Activated CD4-positive, alpha-beta T cell treated with anti-CD3 and anti-CD28 coated beads, Interleukin-2, Interleukin-6, amounts not matched to agents 100 ng/mL and 50 ng/mL, durations not matched to agents 16 hours and 8 hours (primary cell): Measurements from ENCODE around the gene HTT-AS.
"Not testable (repeated sequence)": the region's sequence is repeated elsewhere in the genome, so short reads cannot be mapped to it uniquely, and the experiment has no call there.

ENCODE experiments used
- DNase-seq: peaks from one replicate; pipeline ENCODE4 v3.0.0-alpha.2; 2020

The HTT-AS gene

GRCh38 chr4:3074078-3074845 lies at the start of gene HTT-AS, which contains the start of gene HTT:
TSS of gene HTT-AS (minus strand) at chr4:3074538.
TSS of gene HTT (plus strand) at chr4:3074681. CDS start at chr4:3074826, 145 bp downstream.
- peak; percentile 99 for DNase-seq

DNA sequence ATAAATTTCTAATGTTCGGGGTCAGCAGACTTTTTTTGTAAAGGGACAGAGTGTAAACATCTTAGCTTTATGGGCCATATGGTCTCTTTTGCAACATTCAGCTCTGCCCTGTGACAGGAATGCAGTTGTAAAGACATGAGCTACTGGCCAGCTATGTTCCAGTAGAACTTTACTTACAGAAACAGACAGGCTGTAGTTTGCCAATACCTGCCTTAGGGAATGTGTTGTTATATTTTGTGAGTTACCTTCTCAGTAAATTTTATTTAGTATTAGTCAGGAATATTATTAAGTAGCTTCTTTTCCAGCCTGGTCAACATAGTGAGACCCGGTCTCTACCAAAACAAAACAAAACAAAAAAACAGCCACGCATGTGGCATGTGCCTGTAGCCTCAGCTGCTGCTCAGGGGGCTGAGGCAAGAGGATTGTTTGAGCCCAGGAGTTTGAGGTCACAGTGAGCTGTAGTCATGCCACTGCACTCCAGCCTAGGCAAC lies 48.9 kb upstream of the HTT-AS start:
- no peak for DNase-seq

DNA sequence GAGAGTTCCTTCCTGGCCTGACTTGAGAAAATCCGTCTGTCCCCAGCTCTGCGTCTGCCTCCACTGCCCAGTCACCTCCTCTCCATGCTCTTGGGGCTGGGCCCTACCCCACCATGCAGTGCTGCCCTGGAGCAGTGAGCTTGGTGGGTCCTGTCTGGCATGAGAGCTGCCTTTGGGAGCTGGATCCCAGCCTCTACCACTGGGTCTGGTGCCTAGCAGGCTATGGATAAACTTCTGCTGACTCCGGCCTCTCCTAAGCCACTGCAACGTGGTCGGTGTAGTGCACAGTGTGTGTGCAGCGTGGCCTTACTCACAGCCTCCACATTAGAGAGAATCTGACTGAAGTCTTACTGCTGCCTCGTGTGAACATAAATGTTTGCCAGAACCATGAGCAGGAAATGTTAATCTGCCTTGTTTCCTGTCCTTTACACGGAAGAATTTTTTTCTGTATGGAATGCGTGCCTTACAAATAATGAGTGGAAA lies 47.8 kb upstream of the HTT-AS start:
- DNase-seq, result no peak

- no peak for DNase-seq
These were observed 47.3 kb upstream of the HTT-AS start for GRCh38 chr4:3121596-3121995.

DNA sequence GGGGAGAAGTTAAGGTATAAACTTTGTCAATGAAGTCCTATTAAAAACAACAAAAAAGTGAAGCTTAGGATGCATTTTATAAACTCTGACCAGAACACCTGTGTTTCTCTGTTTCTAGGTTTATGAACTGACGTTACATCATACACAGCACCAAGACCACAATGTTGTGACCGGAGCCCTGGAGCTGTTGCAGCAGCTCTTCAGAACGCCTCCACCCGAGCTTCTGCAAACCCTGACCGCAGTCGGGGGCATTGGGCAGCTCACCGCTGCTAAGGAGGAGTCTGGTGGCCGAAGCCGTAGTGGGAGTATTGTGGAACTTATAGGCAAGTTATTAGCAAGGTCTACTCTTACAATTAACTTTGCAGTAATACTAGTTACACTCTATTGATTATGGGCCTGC lies 46.8 kb upstream of the HTT-AS start:
- no peak for DNase-seq

GRCh38 chr4:3119464-3119863 lies 45.1 kb upstream of the HTT-AS start:
- DNase-seq, result no peak

GRCh38 chr4:3118312-3118711 lies 44.0 kb upstream of the HTT-AS start:
- DNase-seq, result no peak

DNA sequence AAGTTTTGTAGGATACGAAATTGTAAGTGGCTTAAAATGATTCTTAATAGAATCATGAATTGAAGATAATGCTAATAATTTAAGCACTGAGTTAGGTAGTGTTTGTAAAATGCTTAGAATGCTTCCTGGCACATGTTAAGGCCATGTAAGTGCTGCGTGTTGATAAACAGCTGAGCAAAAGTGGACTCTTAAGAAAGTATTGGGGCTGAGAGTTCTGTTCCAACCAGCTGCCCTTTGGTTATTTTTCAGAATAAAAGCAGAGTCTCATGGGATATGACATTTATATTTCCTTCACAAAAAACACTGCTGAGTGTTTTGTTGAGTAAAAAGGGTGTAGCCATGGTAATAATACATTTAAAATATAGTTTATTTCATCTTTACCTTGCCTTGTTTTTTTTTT lies 42.6 kb upstream of the HTT-AS start:
- DNase-seq, result no peak

DNA sequence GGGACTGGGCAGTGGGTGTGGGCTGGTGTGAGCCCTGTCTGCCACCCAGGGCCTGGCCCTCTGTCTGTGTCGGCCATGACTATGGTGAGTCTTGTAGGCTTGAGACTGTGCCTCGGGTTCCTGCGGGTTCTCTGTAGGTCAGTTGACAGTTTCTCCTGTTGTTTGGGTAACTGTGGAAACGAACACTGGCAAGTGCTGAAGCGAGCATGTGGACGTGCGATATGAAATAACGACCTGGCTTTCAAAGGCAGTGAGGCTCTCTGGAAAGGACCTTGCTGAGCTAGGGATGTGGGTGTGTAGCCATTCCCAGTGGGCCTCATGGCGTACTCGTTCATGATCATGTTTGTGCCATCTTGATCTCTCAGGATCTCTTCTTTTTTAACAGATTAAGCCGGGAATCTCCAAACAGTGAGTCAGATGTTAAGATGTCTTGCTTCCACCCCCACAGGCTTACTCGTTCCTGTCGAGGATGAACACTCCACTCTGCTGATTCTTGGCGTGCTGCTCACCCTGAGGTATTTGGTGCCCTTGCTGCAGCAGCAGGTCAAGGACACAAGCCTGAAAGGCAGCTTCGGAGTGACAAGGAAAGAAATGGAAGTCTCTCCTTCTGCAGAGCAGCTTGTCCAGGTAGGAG lies 41.4 kb upstream of the HTT-AS start:
- no peak for DNase-seq

DNA sequence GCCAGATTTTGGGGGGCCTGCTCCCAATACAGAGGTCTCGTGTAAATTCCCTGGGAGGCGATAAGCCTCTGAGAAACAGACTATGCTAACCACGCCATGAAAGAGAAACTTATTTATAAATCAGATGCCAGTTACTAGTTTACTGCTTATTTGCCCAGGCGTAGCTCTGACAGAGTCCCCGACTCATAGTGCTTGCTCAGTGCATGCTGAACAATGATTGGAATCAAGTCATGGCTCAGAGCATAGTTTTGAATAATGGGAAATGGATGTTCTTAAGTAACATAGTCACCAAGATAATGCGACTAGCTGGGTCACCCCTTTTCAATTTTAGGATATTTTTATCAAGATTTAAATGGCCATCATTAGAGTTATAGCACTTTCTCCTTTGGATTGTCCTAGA lies 40.0 kb upstream of the HTT-AS start:
- DNase-seq, result no peak

DNA sequence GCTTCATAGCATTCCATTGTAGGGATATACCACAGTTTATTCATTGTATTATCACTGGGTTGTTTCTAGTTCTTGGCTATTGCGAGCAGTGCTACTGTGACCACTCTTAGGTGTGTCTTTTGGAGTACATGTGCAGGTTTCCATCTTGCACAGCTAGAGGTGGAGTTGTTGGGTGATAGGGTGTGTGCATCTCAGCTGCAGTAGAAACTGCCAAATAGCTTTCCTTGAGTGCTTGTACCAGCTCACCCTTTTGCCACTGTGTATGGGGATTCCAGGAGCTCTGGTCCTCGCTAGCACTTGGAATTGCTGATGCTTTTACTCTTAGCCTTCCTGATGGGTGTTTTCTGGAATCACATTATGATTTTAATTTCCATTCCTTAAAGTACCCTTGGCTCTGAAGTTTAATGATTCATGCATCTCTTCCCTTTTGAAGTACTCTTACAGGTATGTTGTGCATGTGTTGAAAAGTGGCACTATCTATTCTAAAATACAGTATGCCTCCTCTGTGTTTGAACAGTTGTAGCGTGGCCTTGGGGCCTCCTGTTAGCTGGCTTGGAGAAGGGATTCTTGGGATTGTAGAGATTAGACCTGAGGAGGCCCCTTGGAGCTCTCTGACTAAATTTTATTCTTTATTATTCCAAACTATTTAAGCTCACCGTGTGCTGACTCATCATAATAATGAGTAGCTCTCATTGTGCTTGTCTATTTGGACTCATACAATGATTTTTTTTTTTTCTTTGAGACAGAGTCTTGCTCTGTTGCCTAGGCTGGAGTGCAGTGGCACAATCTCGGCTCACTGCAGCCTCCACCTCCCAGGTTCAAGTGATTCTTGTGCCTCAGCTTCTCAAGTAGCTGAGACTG lies 38.5 kb upstream of the HTT-AS start:
- DNase-seq, result no peak

GRCh38 chr4:3112201-3112600 lies 37.9 kb upstream of the HTT-AS start:
- no peak for DNase-seq

- DNase-seq, result no peak
These were observed 37.1 kb upstream of the HTT-AS start for GRCh38 chr4:3111461-3111860.

DNA sequence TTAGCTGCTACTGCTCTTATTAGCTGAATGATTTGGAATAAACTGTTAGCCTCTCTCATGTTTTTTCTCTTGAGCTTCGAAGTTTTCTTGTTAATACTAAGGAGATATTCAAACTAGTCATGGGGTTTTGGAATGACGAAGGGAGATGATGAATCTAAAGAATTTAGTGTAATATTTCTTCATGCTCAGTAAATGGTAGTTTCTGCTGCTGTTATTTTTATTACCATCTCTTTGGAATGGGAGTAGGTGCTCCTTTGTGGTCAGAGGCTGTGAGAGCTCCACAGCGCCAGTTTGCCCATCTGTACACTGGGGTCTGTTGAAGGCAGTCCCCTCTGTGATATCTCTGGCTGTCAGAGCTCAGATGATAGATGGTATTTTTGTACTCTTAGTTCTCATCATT lies 33.9 kb upstream of the HTT-AS start:
- no peak for DNase-seq

GRCh38 chr4:3107691-3108121 lies 33.4 kb upstream of the HTT-AS start:
- DNase-seq, result no peak

- DNase-seq, result no peak
These were observed 32.9 kb upstream of the HTT-AS start for GRCh38 chr4:3107271-3107670.

DNA sequence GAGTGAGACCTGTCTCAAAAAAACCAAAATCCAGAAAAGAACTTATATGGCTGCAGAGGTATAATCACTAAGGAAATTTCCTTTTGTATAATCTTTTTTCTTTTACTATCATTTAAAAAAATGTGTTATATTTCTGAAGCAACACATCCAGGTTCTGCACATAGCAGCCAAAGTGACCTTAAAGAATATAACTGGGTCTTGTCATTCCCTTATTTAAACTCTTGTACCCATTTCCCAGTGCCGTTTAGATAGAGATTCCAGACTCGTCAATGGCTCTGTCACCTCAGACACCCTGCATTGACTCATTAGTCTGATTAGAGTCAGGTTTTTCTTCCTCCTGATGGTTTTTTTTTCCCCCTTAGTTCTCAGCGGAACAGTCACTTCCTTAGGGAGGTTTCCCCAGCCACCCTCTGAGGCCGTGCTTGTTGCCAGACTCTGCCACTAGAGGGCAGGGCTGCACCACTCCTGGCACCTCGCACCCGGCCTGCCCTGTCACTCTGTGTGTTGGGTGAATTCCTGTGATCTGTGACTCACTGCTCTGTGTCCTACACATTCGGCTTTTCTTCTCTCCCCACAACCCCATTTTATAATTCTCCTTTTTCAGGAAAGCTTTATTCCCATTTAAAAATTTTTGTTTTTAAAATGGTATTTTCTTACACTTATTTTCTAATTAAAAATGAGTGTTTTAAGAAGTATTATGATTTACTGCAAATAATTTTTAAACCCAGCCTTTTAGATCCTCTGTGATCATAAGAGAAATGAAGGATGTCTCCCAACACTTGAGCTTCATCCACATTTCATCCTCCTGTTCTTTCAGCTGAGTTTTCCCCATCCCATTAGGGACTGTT lies 32.2 kb upstream of the HTT-AS start:
- DNase-seq, result peak; percentile 93

- DNase-seq, result no peak
These were observed 24.0 kb upstream of the HTT-AS start for GRCh38 chr4:3098346-3098745.

DNA sequence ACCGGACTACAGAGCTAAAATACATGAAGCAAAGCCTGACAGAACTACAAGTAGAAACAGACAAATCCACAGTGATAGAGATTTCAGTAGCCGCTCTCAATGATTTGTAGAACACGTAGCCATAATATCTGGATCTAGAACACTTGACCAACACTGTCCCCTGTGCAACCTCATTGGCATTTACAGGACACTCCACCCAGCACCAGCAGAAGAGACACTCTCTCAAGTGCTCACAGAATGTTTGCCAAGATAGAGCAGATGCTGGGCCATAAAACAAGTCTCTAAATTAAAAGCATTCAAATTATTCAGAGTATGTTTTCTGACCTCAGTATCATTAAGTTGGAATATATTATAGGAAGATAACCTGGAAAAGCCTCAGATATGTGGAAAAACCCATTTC lies 21.9 kb upstream of the HTT-AS start:
- DNase-seq, result no peak

DNA sequence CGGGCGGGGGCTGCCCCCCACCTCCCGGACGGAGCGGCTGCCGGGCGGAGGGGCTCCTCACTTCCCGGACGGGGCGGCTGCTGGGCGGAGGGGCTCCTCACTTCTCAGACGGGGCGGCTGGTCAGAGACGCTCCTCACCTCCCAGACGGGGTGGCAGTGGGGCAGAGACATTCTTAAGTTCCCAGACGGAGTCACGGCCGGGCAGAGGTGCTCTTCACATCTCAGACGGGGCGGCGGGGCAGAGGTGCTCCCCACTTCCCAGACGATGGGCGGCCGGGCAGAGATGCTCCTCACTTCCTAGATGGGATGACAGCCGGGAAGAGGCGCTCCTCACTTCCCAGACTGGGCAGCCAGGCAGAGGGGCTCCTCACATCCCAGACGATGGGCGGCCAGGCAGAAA lies 20.4 kb upstream of the HTT-AS start:
- DNase-seq, result not testable (repeated sequence)

DNA sequence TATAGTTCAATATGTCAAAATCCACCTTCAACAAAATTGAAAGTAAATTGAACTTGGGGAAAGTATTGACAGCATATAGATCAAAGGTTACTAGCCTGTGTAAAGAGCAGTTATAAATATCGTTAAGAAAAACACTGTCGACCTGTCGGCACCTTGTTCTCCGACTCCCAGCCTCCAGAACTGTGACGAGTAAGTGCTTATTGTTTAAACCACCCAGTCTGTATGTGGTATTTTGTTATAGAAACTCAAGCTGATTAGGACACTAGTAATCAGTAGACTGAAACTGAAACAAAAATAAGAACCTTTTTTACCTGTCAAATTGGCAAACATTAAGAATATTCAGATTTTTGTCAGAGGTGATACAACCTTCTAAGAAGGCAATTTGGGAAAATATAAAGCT lies 17.1 kb upstream of the HTT-AS start:
- no peak for DNase-seq

DNA sequence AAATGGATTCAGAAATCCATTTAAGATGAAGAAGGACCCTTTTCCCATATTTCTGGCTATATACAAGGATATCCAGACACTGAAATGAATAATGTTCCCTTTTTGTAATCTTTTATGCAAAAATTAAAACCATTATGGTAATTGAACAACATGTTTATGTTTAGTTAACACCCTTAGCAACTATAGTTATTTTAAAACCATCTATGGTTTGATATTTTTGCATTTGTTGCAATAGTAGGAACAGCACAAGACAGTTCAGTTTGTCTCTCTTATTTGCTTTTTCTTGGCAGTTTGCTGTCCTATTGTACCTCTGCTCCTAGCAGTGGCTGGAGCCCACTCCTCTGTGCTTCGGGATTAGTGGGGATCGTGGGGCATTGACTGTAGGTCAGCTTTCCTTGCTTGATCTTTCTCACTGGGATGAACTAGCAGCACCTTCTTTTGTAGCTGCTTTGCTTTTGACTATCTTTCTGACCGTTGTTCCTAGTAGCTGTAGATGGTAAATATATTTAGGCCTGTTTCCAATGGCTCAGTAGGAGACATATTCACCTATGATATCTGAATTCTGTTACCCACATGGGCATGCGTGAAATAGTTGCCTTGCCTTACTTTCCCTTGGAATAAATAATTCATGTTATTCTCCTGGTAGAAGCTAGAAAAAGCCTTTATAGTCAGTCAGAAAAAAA lies 12.9 kb upstream of the HTT-AS start:
- no peak for DNase-seq
